GM18526 (cell line): ENCODE results near the gene TTC23.

Experiments
- POLR2A ChIP-seq: IDR thresholded peaks from 3 replicates; pipeline ENCODE4 v1.6.1; 2011; ENCODE audit not compliant: insufficient read length; ENCODE audit errors: extremely low read depth

TTC23 gene

GRCh38 chr15:99226802-99227201 lies 22.6 kb downstream of the TTC23 start:
- TF ChIP-seq POLR2A, result no peak

GRCh38 chr15:99224372-99225214 lies 24.8 kb downstream of the TTC23 start:
- no peak for TF ChIP-seq POLR2A

DNA sequence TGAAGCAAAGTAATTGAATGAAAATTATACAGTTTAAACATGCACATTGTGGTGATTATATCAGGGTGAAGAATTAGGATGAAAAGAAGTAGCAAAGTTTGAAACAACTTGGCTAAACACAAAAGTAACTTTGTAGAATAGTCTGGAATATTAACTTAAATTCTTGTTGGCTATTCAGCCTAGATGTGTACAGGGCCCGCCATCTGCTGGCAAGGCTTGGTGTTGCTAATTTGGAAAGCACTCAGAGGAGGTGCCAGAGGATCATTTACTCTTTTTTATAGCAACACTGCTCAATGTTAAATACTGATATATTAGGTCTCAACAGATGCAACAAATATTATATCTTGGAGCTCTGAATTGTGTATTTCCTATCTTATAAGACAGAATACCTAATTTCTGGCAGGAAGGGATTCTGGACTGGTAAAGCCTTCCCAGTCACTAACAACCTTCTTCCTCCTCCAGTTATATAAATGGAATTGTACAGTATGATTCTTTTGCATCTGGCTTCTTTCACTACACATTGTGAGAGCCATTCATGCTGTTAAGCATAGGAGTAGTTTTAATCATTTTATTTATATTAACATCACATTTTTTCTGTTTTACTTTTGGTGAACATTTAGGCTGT lies 36.1 kb downstream of the TTC23 start:
- TF ChIP-seq POLR2A, result no peak

DNA sequence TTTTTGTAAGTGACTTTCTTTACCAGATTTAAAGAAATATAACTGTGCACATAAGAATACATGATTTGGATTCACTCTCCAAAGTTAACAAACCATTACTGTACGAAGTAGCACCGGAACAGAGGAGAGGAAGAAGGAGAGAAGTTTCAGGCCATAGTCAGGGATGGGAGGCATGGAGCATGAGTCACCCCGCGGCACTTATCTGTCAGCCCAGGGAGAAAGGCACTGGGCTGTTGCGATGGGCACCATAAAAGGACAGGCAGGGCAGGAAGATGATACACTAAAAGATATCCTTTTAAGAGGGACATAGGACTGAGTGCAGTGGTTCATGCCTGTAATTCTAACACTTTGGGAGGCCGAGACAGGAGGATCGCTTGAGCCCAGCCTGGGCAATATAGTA lies 37.0 kb downstream of the TTC23 start:
- TF ChIP-seq POLR2A, result no peak

GRCh38 chr15:99211926-99212325 lies 37.5 kb downstream of the TTC23 start:
- TF ChIP-seq POLR2A, result no peak

DNA sequence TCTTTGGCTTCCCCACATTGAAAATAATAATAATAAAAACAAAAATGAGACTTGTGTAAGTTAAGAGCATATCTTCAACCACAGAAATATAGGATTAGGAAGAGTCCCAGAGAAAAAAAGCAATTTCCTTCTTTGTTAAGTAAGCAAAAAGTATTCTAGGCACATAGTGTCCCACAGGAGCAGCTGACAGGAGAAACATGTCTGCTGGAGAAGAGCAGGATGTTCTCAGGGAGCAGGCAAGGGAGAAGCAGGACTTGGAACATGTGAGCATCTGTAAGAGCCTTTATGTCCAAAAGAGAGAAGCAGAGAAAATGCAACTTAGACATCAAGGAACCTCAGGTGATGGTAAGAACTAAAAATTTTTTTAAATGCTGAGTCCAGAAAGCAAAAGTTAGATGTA lies 39.0 kb downstream of the TTC23 start:
- no peak for TF ChIP-seq POLR2A

- TF ChIP-seq POLR2A, result no peak
Measured at GRCh38 chr15:99209326-99209725, 40.1 kb downstream of the TTC23 start.

DNA sequence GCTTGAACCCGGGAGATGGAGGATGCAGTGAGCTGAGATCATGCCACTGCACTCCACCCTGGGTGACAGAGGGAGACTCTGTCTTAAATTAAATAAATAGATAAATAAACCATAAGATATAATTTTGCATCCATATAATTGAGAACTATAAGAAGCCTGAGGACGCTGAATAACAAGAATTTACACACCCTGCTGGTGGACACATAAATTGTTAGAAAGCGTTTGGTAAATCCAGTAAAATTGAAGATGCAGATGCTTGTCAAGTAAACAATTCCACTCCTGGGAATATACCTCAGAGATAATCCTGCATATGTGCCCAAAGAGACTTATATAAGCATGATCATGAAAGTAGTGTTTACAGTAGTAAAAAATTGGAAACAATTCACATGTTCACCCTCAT lies 41.7 kb downstream of the TTC23 start:
- TF ChIP-seq POLR2A, result no peak

DNA sequence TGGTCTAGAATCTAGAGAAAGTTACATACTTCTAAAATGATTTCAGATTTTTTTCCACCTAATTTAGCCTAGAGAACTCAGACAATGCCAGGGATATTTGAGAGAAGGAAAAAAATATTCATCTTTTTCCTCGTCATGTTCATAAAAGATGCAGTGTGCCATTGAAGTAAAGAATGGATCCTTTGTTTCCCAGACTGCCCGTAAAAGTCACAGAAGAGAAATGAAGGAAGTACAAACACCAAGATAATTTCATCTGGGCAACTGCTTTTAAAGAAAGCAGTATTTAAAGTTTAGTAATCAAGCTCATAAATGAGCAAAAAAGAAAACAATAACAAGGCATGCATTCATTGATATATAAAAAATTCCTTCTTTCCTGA lies 47.2 kb downstream of the TTC23 start:
- no peak for TF ChIP-seq POLR2A

DNA sequence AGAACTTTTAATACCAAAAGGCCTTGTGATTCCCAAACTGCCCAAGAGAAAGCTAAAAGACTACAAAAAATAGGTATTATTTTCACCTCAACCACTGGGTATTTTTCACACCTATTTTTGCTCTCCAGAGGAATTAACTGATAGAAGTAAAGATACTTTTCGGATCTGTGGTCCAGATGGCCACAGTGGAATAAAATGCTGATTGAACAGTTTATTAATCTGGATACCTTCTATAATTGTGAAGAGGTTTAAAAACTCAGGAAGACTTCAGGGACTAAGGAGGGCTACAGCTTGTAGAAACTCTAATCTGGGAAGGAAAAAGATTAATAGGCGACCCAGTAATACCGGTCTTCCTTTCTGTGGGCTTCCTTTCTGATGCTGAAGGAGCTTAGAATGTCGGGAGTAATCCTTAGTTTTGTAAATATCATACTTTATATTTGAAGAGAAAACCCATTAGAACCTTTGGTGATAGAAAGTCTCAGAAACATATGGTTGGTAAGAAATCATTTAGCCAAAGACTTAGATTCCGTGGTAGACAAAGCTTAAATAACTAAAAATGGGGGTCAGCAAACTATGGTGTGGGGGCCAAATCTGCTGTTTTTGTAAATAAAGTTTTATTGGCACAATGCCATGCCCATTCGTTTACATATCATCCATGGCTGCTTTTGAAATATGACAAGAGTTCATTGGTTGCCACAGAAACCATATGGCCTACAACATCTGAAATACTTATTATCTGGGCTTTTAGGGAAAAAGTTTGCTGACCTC lies 47.8 kb downstream of the TTC23 start:
- no peak for TF ChIP-seq POLR2A

GRCh38 chr15:99197856-99198255 lies 51.5 kb downstream of the TTC23 start:
- TF ChIP-seq POLR2A, result no peak

DNA sequence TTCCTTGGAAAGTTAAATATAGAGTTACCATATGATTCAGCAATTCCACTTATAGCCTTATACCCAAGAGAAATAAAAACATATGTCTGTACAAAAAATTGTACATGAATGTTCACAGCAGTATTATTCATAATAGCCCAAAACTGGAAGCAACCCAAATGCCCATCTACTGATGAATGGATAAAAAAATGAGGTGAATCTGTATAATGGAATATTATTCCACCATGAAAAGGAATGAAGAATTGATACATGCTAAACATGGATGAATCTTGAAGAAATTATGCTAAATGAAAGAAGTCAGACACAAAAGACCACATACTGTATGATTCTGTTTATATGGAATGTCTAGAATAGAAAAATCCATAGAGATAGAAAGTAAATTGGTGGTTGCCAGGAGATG lies 61.4 kb downstream of the TTC23 start:
- no peak for TF ChIP-seq POLR2A

- TF ChIP-seq POLR2A, result no peak
Measured at GRCh38 chr15:99185414-99186130, 63.8 kb downstream of the TTC23 start.

DNA sequence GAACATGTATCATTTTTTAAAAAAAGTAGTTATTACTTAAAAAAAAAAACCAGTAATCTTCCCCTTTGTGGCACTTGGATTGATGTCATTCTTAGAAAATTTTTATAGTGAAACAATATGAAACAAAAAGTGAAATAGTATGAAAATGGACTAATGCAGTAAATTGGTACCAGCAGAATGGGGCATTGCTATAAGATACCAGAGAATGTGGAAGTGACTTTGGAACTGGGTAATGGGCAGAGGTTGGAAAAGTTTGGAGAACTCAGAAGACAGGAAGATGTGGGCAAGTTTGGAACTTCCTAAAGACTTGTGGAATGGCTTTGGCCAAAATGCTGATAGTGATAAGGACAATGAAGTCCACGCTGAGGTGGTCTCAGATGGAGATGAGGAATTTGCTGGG lies 66.6 kb downstream of the TTC23 start:
- no peak for TF ChIP-seq POLR2A

DNA sequence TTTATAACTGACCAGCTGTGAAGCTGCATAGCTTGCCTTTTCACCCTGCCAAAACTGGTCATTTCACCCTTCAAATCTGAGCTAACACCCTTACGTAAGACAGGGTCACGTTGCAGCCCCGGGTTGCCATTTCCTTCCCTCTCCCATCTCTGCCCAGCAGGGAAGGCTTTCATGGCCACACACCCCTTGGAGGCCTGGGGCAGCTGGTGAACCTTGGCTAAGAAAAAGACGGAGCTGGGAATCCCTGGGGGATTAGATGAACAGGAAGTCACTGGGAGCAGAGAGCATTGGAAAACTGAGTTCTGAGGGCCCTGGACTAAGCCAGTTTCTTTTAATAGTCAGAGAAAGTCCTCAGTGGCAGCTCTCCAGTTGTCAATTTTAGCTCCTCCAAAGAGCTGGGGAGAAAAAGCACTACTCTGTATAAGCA lies 67.8 kb downstream of the TTC23 start:
- TF ChIP-seq POLR2A, result no peak

DNA sequence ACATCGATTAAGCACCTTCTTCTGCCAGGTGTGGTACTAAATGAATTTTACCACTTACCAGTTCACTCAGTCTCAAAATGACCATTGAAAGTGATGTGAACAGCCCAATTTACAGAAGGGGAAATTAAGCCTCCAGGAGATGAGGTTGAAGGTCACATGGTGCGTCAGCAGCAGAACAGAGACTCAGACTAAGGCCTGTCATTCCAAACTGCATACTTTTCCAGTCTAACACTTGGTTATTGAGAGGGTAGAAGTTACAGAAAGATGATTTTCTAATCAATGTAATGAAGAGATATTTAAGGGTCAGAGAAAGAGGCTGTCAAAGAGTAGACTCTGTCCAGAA lies 68.4 kb downstream of the TTC23 start:
- no peak for TF ChIP-seq POLR2A
